Erythroblast (primary cell): Measurements from ENCODE around the gene RARG.

Source experiments
- DNase-seq, 2 experiments: peaks; one replicate each; lab custom pipeline; 2025; lab: John Stamatoyannopoulos, UW
- GATA1 ChIP-seq: IDR thresholded peaks from 2 replicates; pipeline ENCODE4 v1.6.1; 2011; ENCODE audit warnings: low read depth, mild to moderate bottlenecking, control low read depth, low read length, moderate library complexity
- POLR2A ChIP-seq: IDR thresholded peaks from 2 replicates; pipeline ENCODE4 v1.6.1; 2011; ENCODE audit warnings: mild to moderate bottlenecking, low read length

The RARG gene

GRCh38 chr12:53234271-53234914, 2.4 kb upstream of the RARG start:
- DNase-seq = no peak
- TF ChIP-seq POLR2A (no peak), GATA1 (no peak)

GRCh38 chr12:53233671-53234121, 1.7 kb upstream of the RARG start:
- no peak for DNase-seq
- no peak for TF ChIP-seq GATA1
- TF ChIP-seq POLR2A = no peak

- no peak for TF ChIP-seq GATA1
- peak; percentile 10 for TF ChIP-seq POLR2A
- peak; percentile 43 to 45 for DNase-seq
These were observed 845 bp upstream of the RARG start for GRCh38 chr12:53232646-53233461.

- no peak for DNase-seq
- no peak for TF ChIP-seq POLR2A
- no peak for TF ChIP-seq GATA1
These were observed 413 bp downstream of the RARG start for GRCh38 chr12:53231671-53231920.

- TF ChIP-seq POLR2A = no peak
- TF ChIP-seq GATA1 = no peak
- no peak for DNase-seq
These were observed 1.7 kb downstream of the RARG start for GRCh38 chr12:53230108-53230845.

GRCh38 chr12:53229454-53229853, 2.6 kb downstream of the RARG start:
- DNase-seq = no peak
- TF ChIP-seq GATA1 (no peak), POLR2A (no peak)

GRCh38 chr12:53227836-53228235, 4.2 kb downstream of the RARG start:
- TF ChIP-seq GATA1 = no peak
- no peak for TF ChIP-seq POLR2A
- no peak for DNase-seq

- no peak for DNase-seq
These were observed 4.7 kb downstream of the RARG start for GRCh38 chr12:53227341-53227740.

GRCh38 chr12:53226815-53227214, 5.2 kb downstream of the RARG start:
- no peak for TF ChIP-seq POLR2A
- TF ChIP-seq GATA1 = no peak
- DNase-seq = no peak

More at GRCh38 chr12:53227341-53227740, 4.7 kb downstream of the RARG start:
- TF ChIP-seq GATA1 = no peak

GRCh38 chr12:53225635-53226424, 6.2 kb downstream of the RARG start:
- TF ChIP-seq POLR2A (no peak), GATA1 (no peak)
- no peak for DNase-seq

- DNase-seq = no peak
- TF ChIP-seq GATA1 (no peak), POLR2A (no peak)
These were observed 6.9 kb downstream of the RARG start for GRCh38 chr12:53224897-53225634.

- DNase-seq = no peak
- TF ChIP-seq GATA1 (no peak), POLR2A (no peak)
These were observed 7.7 kb downstream of the RARG start for GRCh38 chr12:53224061-53224896.
